ENCODE results near the gene SAP25. TPM values are rescaled to one million over a fixed set of nuclear protein-coding genes. Genes with fewer than 3 reads are reported as not detected.
A peak's percentile ranks its signal among the peaks of the same experiment; 100 is the strongest.
"Not testable (repeated sequence)": the region's sequence is repeated elsewhere in the genome, so short reads cannot be mapped to it uniquely, and the experiment has no call there.

Gene SAP25
- total RNA-seq, 1 experiment from 2014 or later, result 3.0 TPM

DNA sequence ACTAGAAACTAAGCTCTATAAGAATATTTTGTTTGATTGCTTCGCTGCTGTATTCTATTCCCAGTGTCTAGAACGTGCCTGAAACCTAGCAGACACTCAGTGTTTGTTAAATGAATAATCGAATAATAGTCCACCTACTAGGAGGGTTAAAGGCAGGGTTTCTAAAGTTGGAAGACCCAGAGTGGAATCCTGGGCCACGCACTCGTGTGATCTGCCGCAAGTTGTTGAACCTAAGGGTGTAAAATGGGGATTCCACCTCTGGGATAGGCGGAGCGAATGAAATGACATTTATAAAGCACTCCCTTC, 35.4 kb downstream of the SAP25 start:
- peak overlapping the region; percentile 72 for H3K27ac ChIP-seq (ENCODE audit: low read length)
- peaks cover 15% of the 10 kb centered on the region for H3K4me1 ChIP-seq (ENCODE audit: control insufficient read depth, insufficient read depth, low read length)
- no peaks in the 10 kb centered on the region for H3K9me3 ChIP-seq (ENCODE audit: control insufficient read depth, insufficient read depth, low read depth, low read length)
- peak overlapping the region; percentile 61 to 71 for H3K4me3 ChIP-seq (ENCODE audit: low read depth in 2 of 2, low read length in 2 of 2)
- no peaks in the 10 kb centered on the region for H3K27me3 ChIP-seq (ENCODE audit: control insufficient read depth, insufficient read depth, low read length)
- ATAC-seq, result peak; percentile 13
- in situ Hi-C loops (cut with HindIII; ENCODE audit: low pct_unique_long_range_greater_than_20kb, low sequenced_read_pairs), result no loop called here
- TF ChIP-seq, protein P1, sequence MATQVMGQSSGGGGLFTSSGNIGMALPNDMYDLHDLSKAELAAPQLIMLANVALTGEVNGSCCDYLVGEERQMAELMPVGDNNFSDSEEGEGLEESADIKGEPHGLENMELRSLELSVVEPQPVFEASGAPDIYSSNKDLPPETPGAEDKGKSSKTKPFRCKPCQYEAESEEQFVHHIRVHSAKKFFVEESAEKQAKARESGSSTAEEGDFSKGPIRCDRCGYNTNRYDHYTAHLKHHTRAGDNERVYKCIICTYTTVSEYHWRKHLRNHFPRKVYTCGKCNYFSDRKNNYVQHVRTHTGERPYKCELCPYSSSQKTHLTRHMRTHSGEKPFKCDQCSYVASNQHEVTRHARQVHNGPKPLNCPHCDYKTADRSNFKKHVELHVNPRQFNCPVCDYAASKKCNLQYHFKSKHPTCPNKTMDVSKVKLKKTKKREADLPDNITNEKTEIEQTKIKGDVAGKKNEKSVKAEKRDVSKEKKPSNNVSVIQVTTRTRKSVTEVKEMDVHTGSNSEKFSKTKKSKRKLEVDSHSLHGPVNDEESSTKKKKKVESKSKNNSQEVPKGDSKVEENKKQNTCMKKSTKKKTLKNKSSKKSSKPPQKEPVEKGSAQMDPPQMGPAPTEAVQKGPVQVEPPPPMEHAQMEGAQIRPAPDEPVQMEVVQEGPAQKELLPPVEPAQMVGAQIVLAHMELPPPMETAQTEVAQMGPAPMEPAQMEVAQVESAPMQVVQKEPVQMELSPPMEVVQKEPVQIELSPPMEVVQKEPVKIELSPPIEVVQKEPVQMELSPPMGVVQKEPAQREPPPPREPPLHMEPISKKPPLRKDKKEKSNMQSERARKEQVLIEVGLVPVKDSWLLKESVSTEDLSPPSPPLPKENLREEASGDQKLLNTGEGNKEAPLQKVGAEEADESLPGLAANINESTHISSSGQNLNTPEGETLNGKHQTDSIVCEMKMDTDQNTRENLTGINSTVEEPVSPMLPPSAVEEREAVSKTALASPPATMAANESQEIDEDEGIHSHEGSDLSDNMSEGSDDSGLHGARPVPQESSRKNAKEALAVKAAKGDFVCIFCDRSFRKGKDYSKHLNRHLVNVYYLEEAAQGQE (IDR thresholded peaks at IDR 0.05; ENCODE audit: insufficient read depth in 1 of 2, low read depth in 2 of 2, low read length in 1 of 2), result no peak
- TF ChIP-seq, protein P2, sequence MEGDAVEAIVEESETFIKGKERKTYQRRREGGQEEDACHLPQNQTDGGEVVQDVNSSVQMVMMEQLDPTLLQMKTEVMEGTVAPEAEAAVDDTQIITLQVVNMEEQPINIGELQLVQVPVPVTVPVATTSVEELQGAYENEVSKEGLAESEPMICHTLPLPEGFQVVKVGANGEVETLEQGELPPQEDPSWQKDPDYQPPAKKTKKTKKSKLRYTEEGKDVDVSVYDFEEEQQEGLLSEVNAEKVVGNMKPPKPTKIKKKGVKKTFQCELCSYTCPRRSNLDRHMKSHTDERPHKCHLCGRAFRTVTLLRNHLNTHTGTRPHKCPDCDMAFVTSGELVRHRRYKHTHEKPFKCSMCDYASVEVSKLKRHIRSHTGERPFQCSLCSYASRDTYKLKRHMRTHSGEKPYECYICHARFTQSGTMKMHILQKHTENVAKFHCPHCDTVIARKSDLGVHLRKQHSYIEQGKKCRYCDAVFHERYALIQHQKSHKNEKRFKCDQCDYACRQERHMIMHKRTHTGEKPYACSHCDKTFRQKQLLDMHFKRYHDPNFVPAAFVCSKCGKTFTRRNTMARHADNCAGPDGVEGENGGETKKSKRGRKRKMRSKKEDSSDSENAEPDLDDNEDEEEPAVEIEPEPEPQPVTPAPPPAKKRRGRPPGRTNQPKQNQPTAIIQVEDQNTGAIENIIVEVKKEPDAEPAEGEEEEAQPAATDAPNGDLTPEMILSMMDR (IDR thresholded peaks at IDR 0.05), result no peak
- intact Hi-C loops (cut with micrococcal nuclease; ENCODE audit: unreplicated experiment), result no loop called here
- DNase-seq (ENCODE audit: low read depth, low spot score), result no peak
- ChIA-PET POLR2A (interaction anchor here (0.5 kb wide), 1 partner anchor 18 kb away, joined by 3 read pairs; no protein-coding TSS in a partner anchor), CTCF (interaction anchor here (1.6 kb wide), 1 partner anchor 22 kb away, joined by 5 read pairs; no protein-coding TSS in a partner anchor)
- no TSS peak for BruUV-seq (replicated peaks)
- no peaks in the 10 kb centered on the region for H3K36me3 ChIP-seq (ENCODE audit: control insufficient read depth, insufficient read depth, low read length)

DNA sequence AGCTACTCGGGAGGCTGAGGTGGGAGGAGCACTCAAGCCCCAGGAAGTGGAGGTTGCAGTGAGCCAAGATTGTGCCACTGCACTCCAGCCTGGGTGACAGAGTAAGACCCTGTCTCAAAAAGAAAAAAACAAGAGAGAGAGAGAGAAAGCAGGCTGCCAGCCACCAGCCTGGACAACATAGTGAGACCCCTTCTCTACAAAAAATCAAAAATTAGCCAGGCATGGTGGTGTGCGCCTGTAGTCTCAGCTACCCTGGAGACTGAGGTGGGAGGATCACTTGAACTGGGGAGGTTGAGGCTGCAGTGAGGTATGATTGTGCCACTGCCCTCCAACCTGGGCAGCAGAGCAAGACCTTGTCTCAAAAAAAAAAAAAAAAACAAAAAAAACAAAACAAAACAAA, 37.0 kb downstream of the SAP25 start:
- H3K27me3 ChIP-seq (ENCODE audit: control insufficient read depth, insufficient read depth, low read length); H3K4me1 ChIP-seq (ENCODE audit: control insufficient read depth, insufficient read depth, low read length); POLR2A ChIA-PET; DNase-seq (ENCODE audit: low read depth, low spot score); intact Hi-C loops (cut with micrococcal nuclease; ENCODE audit: unreplicated experiment); ATAC-seq; BruUV-seq (replicated peaks); H3K4me3 ChIP-seq (ENCODE audit: low read depth in 2 of 2, low read length in 2 of 2); H3K36me3 ChIP-seq (ENCODE audit: control insufficient read depth, insufficient read depth, low read length); H3K27ac ChIP-seq (ENCODE audit: low read length); CTCF ChIA-PET; H3K9me3 ChIP-seq (ENCODE audit: control insufficient read depth, insufficient read depth, low read depth, low read length); in situ Hi-C loops (cut with HindIII; ENCODE audit: low pct_unique_long_range_greater_than_20kb, low sequenced_read_pairs): not testable (repeated sequence)

DNA sequence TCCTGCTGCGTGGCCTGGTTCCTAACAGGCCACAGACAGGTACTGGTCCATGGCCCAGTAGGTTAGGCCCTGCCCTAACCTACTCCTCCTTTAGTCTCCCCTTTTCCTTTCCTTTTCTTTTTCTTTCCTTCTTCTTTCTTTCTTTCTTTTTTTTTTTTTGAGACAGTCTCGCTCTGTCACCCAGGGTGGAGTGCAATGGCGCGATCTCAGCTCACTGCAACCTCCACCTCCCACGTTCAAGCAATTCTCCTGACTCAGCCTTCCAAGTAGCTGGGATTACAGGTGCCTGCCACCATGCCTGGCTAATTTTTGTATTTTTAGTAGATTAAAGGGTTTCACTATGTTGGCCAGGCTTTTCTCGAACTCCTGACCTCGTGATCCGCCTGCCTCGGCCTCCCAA, 37.7 kb downstream of the SAP25 start:
- BruUV-seq (replicated peaks); ATAC-seq; CTCF ChIA-PET; intact Hi-C loops (cut with micrococcal nuclease; ENCODE audit: unreplicated experiment); H3K27me3 ChIP-seq (ENCODE audit: control insufficient read depth, insufficient read depth, low read length); H3K27ac ChIP-seq (ENCODE audit: low read length); H3K9me3 ChIP-seq (ENCODE audit: control insufficient read depth, insufficient read depth, low read depth, low read length); H3K4me3 ChIP-seq (ENCODE audit: low read depth in 2 of 2, low read length in 2 of 2); in situ Hi-C loops (cut with HindIII; ENCODE audit: low pct_unique_long_range_greater_than_20kb, low sequenced_read_pairs); H3K4me1 ChIP-seq (ENCODE audit: control insufficient read depth, insufficient read depth, low read length); DNase-seq (ENCODE audit: low read depth, low spot score); H3K36me3 ChIP-seq (ENCODE audit: control insufficient read depth, insufficient read depth, low read length): not testable (repeated sequence)
- POLR2A ChIA-PET, result interaction anchor here (1.2 kb wide), 1 partner anchor 16 kb away, joined by 3 read pairs; no protein-coding TSS in a partner anchor

Data from Panc1 (cell line).